AG10803 (cell line): Measurements from ENCODE around the gene KDM5A.
"Not testable (repeated sequence)": the region's sequence is repeated elsewhere in the genome, so short reads cannot be mapped to it uniquely, and the experiment has no call there.

Experiments used
- DNase-seq: peaks from one replicate; pipeline ENCODE4 v3.0.0; 2010; ENCODE audit warnings: low read depth
- H3K4me3 ChIP-seq: 2 replicates; pipeline ENCODE4 v1.5.1; 2011; ENCODE audit warnings: mild to moderate bottlenecking, low read length, control low read depth
- CTCF ChIP-seq: conservative IDR thresholded peaks from 2 replicates; pipeline ENCODE4 v1.5.1; 2011; ENCODE audit warnings: mild to moderate bottlenecking, low read length, control low read depth, inconsistent platforms

Gene KDM5A

GRCh38 chr12:359091-359490, 30.0 kb downstream of the KDM5A start:
- no peak for DNase-seq
- TF ChIP-seq CTCF: no peak
- no peak overlapping the region for H3K4me3 ChIP-seq

- DNase-seq: peak; percentile 75
- no peak for TF ChIP-seq CTCF
- H3K4me3 ChIP-seq: no peak overlapping the region
Measured at GRCh38 chr12:356276-356988, 32.7 kb downstream of the KDM5A start.

GRCh38 chr12:351197-351596, 37.9 kb downstream of the KDM5A start:
- H3K4me3 ChIP-seq, DNase-seq: not testable (repeated sequence)

GRCh38 chr12:349625-350024, 39.5 kb downstream of the KDM5A start:
- not testable (repeated sequence) for H3K4me3 ChIP-seq, DNase-seq

GRCh38 chr12:343036-343435, 46.1 kb downstream of the KDM5A start:
- not testable (repeated sequence) for DNase-seq, H3K4me3 ChIP-seq

GRCh38 chr12:337039-337438, 52.1 kb downstream of the KDM5A start:
- no peak for DNase-seq
- H3K4me3 ChIP-seq: no peak overlapping the region
- TF ChIP-seq CTCF: no peak

- DNase-seq: no peak
- no peak overlapping the region for H3K4me3 ChIP-seq
- TF ChIP-seq CTCF: no peak
Measured at GRCh38 chr12:334125-334524, 55.0 kb downstream of the KDM5A start.

- TF ChIP-seq CTCF: no peak
- DNase-seq: no peak
Measured at GRCh38 chr12:332581-333205, 56.4 kb downstream of the KDM5A start.

GRCh38 chr12:331287-331686, 57.8 kb downstream of the KDM5A start:
- no peak for DNase-seq
- H3K4me3 ChIP-seq: no peak overlapping the region
- TF ChIP-seq CTCF: no peak

More at GRCh38 chr12:332581-333205, 56.4 kb downstream of the KDM5A start:
- H3K4me3 ChIP-seq: no peak overlapping the region
